HG02759 (cell line): ENCODE data around the gene ZNF862.
"Not testable (repeated sequence)": the region's sequence is repeated elsewhere in the genome, so short reads cannot be mapped to it uniquely, and the experiment has no call there.

Experiments used
- ATAC-seq: cut with Tn5 transposase; IDR thresholded peaks from one replicate; pipeline ENCODE4 v1.9.1; 2021; ENCODE audit warnings: mild to moderate bottlenecking, moderate library complexity; ENCODE audit not compliant: unreplicated experiment

The ZNF862 gene

GRCh38 chr7:149878523-149878921, 40.3 kb downstream of the ZNF862 start:
- ATAC-seq = no peak

- ATAC-seq = no peak
These were observed 41.1 kb downstream of the ZNF862 start for GRCh38 chr7:149879271-149879743.

- ATAC-seq = no peak
These were observed 41.8 kb downstream of the ZNF862 start for GRCh38 chr7:149879766-149880637.

- no peak for ATAC-seq
These were observed 42.6 kb downstream of the ZNF862 start for GRCh38 chr7:149880638-149881311.

- no peak for ATAC-seq
These were observed 43.4 kb downstream of the ZNF862 start for GRCh38 chr7:149881328-149882247.

- no peak for ATAC-seq
These were observed 44.3 kb downstream of the ZNF862 start for GRCh38 chr7:149882248-149883047.

- no peak for ATAC-seq
These were observed 44.9 kb downstream of the ZNF862 start for GRCh38 chr7:149883048-149883438.

GRCh38 chr7:149883452-149883861, 45.3 kb downstream of the ZNF862 start:
- peak; percentile 78 for ATAC-seq

- ATAC-seq = no peak
These were observed 45.8 kb downstream of the ZNF862 start for GRCh38 chr7:149884016-149884415.

GRCh38 chr7:149884541-149884940, 46.4 kb downstream of the ZNF862 start:
- no peak for ATAC-seq

- no peak for ATAC-seq
These were observed 47.2 kb downstream of the ZNF862 start for GRCh38 chr7:149885191-149886017.

GRCh38 chr7:149886018-149886415, 47.8 kb downstream of the ZNF862 start:
- no peak for ATAC-seq

- no peak for ATAC-seq
These were observed 49.1 kb downstream of the ZNF862 start for GRCh38 chr7:149887311-149887710.

GRCh38 chr7:149890715-149891114, 52.5 kb downstream of the ZNF862 start:
- ATAC-seq = not testable (repeated sequence)

- ATAC-seq = not testable (repeated sequence)
These were observed 56.8 kb downstream of the ZNF862 start for GRCh38 chr7:149894957-149895356.

- not testable (repeated sequence) for ATAC-seq
These were observed 69.7 kb downstream of the ZNF862 start for GRCh38 chr7:149907776-149908376.

GRCh38 chr7:149910219-149910618, 72.0 kb downstream of the ZNF862 start:
- not testable (repeated sequence) for ATAC-seq

- not testable (repeated sequence) for ATAC-seq
These were observed 74.0 kb downstream of the ZNF862 start for GRCh38 chr7:149912126-149912525.
